Stimulated activated memory B cell treated with anti-CD40 and anti-IgM and Interleukin-4, amounts not matched to agents 10 μg/mL and 1 μg/mL and 100 μg/mL, for 72 hours (primary cell): ENCODE results near the gene RASSF5.

Source experiments
- ATAC-seq: fragments of 150-1000 bp; cut with Tn5 transposase; 2 replicates; pipeline ENCODE4 v1.10.0; 2021
- H3K27ac Mint-ChIP-seq: one replicate; pipeline ENCODE4 v1.8.0; 2022; ENCODE audit warnings: mild to moderate bottlenecking, mixed read lengths
- H3K27me3 Mint-ChIP-seq: one replicate; pipeline ENCODE4 v1.8.0; 2022; ENCODE audit warnings: mixed read lengths
- H3K36me3 Mint-ChIP-seq: one replicate; pipeline ENCODE4 v1.8.0; 2022; ENCODE audit warnings: mixed read lengths
- H3K4me1 Mint-ChIP-seq: one replicate; pipeline ENCODE4 v1.8.0; 2022; ENCODE audit warnings: mixed read lengths
- H3K4me3 Mint-ChIP-seq: one replicate; pipeline ENCODE4 v1.8.0; 2022; ENCODE audit warnings: mild to moderate bottlenecking, moderate library complexity, mixed read lengths
- H3K9me3 Mint-ChIP-seq: one replicate; pipeline ENCODE4 v1.8.0; 2022; ENCODE audit warnings: mixed read lengths

RASSF5 gene

GRCh38 chr1:206635080-206635977 lies 128.0 kb downstream of the RASSF5 start, which contains the start of gene DYRK3:
Gene DYRK3, plus strand, starts transcription at chr1:206635536. Its CDS starts 168 bp downstream, at chr1:206635704.
- ATAC-seq = peak; percentile 96
- Mint-ChIP-seq H3K4me3 (peak within 1 kb of the TSS; percentile 87), H3K36me3 (no peaks in the 10 kb centered on the region), H3K27ac (peak within 1 kb of the TSS; percentile 50), H3K9me3 (no peaks in the 10 kb centered on the region), H3K27me3 (peaks cover 21% of the 10 kb centered on the region), H3K4me1 (peaks cover 31% of the 10 kb centered on the region)

DNA sequence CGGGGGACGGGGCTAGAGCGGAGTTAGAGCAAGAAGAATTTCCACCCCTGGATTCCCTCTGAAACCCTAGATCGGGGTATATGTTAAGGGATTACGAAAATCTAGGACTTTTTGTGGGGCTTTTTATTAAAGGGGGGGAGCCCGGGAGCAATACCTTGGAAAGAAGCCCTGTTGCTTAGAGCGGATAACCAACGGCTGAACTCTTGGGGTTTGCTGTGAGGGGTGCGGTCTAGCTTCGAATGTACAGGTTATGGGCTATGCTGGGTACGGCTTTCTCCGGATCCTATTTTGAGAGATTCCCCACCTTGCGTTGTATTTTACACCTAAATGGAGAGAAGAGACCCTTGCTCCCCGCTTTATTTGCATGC lies 128.6 kb downstream of the RASSF5 start:
- peak overlapping the region; percentile 87 for H3K4me3 Mint-ChIP-seq
- no peaks in the 10 kb centered on the region for H3K9me3 Mint-ChIP-seq
- no peak for ATAC-seq

GRCh38 chr1:206636671-206637070 lies 129.3 kb downstream of the RASSF5 start:
- Mint-ChIP-seq H3K4me1 (peaks cover 31% of the 10 kb centered on the region), H3K27me3 (peaks cover 26% of the 10 kb centered on the region), H3K27ac (no peak overlapping the region), H3K4me3 (no peak overlapping the region), H3K36me3 (no peaks in the 10 kb centered on the region), H3K9me3 (no peaks in the 10 kb centered on the region)
- no peak for ATAC-seq

More for the DNA sequence above, 128.6 kb downstream of the RASSF5 start:
- H3K4me1 Mint-ChIP-seq = peaks cover 31% of the 10 kb centered on the region
- peaks cover 26% of the 10 kb centered on the region for H3K27me3 Mint-ChIP-seq
- peak overlapping the region; percentile 50 for H3K27ac Mint-ChIP-seq
- no peaks in the 10 kb centered on the region for H3K36me3 Mint-ChIP-seq

DNA sequence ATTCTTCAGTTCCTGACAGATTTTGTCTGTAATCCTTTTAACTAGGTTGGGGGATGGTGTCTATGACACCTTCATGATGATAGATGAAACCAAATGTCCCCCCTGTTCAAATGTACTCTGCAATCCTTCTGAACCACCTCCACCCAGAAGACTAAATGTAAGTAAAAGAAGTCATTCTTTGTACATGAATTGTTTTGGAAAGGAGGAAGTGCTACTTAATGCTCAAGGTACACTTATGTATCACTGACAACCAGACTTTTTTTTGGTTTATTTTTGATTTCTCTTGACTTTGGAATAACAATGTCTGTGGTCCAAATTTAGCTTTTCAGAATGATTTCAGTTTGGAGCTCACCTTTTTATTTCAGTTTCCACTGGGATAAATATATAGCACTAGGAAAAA lies 130.3 kb downstream of the RASSF5 start:
- Mint-ChIP-seq H3K4me3 (no peak overlapping the region), H3K27ac (peak overlapping the region; percentile 22), H3K4me1 (peaks cover 31% of the 10 kb centered on the region), H3K9me3 (no peaks in the 10 kb centered on the region), H3K36me3 (no peaks in the 10 kb centered on the region), H3K27me3 (peaks cover 26% of the 10 kb centered on the region)
- no peak for ATAC-seq
